SIG-M5 treated with dmso at 0.1 percent for 504 hours (cell line): ENCODE data around the gene SBNO2.

Experiments used
- DNase-seq: peaks from one replicate; lab custom pipeline; 2025; ENCODE audit not compliant: unreplicated experiment; lab: John Stamatoyannopoulos, UW

SBNO2 gene

DNA sequence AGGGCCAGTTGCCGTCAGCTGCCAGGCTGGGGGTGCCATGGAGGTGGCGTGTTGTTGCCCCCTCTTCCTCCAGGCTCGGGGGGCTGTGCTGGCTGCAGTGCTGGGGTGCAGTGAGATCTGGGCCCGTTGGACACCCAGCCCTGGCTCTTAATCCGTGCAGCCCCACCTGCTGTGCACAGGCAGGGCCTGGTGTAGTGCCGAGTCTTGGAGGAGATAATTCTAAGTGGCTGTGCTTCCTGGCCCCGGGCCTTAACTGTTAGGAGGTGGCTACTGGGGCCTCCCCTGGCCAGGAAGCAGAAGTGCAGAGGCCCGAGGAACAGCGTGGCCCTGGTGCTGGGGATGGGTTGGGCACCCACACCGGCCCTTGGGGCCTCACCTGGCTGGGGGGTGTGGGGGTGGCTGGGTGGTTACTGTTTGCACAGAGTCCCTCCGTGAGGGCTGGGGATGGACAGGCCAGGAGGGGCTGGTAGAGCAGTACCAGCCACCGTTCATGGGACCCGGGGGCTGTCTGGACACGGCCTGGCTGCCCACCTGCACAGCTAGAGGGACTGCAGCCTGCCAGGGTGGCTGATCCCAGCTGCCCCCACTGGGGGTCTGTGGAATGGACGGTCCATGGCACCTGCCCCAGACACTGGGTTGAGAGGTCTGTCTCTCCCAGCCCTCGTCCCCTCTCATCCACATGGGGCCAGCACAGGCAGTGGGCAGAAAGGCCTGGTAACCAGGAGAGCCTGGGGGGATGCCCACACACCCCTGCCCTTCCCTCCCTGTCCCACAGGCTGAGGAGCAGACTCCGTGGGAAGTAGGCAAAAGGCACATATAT, 67.0 kb downstream of the SBNO2 start:
- DNase-seq, result no peak

DNA sequence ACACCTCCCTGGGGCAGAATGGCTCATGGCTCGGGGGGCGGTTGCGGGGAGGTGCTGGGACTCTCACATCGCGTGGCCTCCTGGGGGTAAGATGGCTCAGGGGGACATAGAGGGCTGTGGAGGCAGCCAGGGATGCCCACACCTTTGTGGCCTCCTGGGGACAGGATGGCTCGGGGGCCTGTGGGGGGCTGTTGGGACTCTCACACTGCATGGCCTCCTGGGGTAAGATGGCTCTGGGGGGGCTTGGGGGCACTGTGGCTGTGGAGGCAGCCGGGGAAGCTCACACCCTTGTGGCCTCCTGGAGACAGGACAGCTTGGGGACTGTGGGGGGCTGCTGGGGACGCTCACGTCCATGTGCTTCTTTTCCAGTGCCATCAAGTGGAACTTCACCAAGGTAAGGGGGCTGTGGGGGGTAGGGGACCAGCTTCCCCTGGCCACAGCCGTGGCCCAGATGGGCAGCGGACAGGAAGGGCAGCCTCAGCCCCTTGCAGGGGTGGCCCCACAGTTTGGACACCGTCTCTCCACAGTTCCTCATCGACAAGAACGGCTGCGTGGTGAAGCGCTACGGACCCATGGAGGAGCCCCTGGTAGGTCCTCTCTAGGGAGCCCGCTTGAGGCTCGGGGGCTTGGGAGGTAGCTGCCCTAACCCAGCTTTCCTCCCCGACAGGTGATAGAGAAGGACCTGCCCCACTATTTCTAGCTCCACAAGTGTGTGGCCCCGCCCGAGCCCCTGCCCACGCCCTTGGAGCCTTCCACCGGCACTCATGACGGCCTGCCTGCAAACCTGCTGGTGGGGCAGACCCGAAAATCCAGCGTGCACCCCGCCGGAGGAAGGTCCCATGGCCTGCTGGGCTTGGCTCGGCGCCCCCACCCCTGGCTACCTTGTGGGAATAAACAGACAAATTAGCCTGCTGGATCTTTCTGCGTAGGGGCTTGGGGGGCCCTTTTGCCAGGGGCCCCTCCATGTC, 67.9 kb downstream of the SBNO2 start:
- no peak for DNase-seq

DNA sequence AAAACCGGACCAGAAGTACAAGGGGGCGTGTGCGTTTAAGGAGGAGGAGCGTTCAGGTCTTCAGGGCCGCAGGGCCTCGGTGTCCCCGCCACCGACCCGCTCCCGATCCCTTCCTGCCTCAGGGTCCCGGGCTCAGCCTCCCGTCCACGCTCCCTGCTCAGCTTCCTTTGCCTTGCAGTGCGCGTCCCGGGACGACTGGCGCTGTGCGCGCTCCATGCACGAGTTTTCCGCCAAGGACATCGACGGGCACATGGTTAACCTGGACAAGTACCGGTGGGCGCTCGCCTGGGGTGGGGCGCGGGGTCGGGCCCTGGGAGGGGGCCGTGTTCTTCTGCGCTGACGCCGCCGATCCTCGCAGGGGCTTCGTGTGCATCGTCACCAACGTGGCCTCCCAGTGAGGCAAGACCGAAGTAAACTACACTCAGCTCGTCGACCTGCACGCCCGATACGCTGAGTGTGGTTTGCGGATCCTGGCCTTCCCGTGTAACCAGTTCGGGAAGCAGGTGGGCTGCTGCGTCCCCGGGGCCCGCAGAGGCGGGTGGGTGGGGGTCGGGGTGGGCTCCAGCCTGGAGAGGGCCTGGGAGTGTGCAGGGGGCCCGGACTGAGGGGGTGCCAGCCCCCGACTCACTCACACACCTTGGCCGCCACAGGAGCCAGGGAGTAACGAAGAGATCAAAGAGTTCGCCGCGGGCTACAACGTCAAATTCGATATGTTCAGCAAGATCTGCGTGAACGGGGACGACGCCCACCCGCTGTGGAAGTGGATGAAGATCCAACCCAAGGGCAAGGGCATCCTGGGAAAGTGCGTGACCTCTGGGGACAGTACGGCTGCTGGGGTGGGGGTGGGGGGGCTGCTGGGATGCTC, 68.8 kb downstream of the SBNO2 start:
- DNase-seq, result no peak

DNA sequence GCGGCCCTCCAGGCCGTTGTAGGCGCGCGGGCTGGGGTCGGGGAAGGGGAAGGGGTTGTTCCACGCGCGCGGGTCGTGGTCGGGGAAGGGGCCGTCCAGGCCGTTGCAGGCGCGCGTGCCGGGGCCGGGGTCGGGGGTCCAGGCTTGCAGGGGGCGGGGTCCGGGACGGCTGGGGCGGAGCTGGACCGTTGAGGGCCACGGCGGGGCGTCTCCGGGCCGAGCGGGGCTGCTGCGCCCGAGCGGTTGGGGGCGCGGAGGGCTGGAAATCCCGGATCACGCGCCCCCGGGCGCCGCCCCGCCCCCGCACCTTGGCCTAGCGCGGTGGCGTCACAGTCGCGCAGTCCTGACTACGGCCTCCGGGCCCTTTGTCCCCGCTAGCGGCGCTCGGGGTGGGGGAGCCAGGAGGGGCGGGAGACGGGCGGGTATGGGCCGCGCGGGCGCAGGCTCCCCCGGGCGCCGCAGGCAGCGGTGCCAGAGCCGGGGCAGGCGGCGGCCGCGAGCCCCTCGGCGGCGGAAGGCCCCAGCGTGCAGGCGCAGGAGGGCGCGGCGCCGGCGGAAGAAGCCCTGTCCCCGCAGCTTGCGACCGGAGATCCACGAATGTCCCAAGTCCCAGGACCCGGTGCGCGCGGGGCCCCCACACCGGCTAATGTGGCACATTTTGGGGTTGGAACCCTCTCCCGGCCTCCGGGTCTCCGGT, 69.6 kb downstream of the SBNO2 start:
- peak; percentile 44 for DNase-seq

DNA sequence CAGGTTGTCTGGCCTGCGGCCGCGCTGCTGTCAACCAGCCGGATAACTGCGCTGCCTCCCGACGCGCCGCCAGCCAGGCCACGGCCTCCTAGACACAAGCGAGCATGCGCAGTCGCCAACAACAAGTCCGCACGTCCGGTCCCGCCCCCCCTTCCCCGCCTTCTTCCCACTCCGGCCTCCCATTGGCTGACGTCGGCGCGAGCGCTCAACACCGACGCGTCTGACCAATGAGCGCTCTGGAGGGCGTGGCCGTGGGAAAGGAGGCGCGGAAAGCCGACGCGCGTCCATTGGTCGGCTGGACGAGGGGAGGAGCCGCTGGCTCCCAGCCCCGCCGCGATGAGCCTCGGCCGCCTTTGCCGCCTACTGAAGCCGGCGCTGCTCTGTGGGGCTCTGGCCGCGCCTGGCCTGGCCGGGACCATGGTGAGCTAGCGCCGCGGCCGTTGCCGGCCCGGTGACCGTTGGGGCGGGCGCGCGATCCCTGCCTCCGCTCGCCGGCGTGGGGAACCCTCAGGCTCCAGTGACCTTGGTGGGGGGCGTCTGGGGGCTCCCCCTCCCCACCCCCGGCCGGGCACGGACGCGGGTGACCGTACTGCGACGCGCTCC, 70.3 kb downstream of the SBNO2 start, which contains the start of gene GPX4:
Gene GPX4 (plus strand): TSS at position 287 of the 603 bp plus-strand sequence. CDS start 50 bp downstream, at position 337.
- peak; percentile 92 for DNase-seq

DNA sequence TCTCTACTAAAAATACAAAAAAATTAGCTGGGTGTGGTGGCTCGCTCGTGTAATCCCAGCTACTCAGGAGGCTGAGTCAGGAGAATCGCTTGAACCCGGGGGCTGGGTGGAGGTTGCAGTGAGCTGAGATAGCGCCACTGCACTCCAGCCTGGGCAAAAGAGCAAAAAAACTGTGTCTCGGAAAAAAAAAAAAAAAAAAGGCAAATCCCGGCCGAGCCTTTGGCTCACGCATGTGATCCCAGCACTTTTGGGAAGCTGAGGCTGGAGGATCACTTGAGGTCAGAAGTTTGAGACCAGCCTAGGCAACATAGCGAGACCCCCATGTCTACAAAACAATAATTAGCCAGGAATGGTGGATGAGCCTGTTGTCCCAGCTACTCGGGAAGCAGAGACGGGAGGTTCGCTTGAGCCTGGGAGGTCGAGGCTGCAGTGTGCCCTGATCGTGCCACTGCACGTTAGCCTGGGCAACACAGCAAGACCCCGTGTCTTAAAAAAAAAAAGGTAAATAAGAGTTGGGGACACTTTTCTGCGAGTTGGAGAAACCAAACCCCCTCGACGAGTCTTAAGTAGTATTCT, 70.8 kb downstream of the SBNO2 start:
- no peak for DNase-seq

DNA sequence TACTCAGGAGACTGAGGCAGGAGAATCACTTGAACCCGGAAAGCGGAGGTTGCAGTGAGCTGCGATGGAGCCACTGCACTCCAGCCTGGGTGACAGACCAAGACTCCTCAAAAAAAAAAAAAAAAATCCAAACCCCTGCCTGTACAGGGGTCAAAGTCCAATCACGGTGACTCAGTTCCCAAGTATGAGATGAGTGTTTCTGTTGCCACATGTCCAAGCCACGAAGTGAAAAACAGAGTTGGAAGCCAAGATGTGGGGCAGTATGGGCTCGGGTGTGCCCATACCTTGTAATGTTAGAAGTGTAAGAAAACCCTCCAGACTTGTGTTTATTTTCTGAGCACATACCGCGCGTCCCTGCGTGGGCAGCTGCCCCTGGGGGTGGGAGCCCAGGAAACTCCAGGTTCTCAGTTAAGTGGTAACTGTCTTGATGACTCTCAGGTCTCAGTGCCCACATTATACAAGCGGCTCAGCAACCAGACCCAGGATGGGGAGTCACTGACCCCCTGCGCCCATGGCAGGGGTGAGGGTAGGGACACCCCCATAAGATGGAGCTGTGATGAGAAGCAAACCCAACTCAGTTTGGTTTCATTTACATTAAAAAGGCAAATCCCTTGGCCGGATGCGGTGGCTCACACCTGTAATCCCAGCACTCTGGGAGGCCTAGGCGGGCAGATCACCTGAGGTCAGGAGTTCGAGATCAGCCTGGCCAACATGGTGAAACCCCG, 71.5 kb downstream of the SBNO2 start:
- DNase-seq, result peak; percentile 40

DNA sequence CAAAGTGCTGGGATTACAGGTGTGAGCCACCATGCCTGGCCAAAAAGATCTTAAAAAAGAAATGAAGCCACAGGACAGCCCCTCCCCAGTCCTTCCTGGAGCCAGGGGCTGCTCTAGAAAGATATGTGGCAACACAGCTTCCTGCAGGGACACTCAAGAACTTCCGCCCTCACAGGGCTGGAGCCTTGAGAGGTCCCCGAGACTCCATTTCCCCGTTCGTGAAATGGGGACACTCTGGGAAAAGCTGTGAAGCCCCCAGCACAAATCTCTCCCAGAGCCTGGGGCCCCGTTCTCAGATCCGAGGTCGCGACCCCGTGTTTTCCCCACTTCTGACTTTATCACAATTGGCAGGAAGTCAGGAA, 72.8 kb downstream of the SBNO2 start:
- peak; percentile 63 for DNase-seq

DNA sequence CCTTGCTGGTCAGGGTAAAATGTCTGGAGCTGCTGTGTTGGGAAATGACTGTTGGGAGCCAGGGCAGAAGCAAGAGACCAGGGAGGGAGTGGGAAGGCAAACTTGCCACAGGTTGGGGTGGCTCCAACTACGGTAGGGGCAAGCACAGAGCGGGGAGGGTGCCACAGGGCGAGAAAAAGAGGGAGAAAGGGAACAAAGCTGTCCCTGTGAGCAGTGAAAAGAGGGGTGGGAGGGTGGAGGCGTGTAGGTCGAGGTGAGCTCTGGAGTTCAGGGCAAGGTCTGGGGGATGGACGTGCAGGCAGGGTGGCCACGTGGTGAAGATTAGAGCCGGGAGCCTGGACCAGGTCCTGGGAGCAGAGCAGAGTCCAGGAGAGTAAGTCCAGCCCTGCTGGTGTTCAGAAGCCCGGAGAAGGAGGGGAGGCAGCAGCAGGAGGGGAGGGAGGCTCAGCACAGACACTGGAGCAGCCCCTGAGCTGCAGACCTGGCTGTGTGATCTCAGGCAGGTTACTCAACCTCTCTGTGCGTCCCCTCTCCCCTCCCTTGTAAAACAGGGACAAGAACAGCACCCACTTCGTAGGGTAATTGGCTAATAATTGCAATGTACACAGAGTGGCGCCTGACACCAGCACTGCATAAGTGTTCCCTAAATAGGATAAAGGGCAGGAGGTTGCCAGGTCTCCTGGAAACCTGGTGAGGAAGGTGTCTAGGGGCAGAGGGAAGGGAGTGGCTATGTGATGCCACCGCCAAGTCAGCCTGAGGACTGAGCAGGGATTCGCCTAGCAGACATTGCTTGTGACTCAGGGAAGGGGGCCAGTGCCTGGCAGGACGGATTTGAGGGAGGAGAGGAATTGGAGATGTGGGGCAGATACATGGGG, 75.7 kb downstream of the SBNO2 start:
- no peak for DNase-seq

DNA sequence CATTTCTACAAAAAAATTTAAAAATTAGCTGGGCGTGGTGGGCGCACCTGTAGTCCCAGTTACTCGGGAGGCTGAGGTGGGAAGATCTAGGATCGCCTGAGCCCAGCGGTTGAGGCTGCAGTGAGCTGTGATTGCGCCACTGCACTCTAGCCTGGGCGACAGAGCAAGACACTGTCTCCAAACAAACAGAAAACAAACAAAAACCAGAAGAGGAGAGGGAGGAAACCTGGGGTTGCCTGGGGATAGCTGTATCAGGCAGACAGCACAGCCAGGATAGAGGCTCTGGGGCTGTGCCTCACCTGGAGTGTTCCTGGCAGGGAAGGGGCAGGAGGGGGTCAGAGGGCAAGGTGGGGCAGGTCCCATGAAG, 76.3 kb downstream of the SBNO2 start:
- no peak for DNase-seq

DNA sequence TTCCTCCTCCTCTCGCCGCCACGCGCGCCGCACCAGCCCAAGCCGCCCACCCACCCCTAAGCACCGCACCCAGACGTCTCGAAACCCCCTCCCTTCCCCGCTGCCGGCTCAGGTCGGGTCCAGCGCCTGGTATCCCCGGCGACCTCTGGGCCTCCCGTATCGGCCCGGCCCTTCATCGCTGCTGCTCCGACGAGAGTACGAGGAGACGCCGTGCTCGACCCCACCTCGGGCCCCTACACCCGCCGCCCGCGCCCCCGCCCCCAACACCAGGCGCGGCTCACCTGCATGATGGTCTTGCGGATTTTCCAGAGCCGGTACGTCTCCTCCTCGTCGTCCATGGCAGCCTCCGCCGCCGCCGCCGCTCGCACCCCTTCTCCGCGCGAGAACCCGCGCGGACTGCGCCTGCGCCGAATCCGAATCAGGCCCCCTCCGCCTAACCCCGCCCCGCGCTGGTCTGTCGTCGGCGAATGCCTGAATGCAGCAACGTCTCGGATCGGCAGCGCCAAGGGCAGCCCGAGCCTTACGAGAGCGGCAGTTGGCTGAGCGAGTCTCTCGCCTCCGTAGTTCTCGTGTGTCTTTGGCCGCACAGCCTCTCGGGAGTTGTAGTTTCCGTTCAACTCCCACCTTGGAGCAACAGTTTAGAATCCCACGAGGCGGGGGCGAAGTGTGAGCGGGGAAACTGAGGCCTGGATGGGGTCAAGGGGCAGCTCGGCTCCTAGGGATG, 78.9 kb downstream of the SBNO2 start, which contains the start of gene POLR2E:
Gene POLR2E (minus strand): TSS at position 398 of the 724 bp plus-strand sequence. CDS start 60 bp downstream, at position 338.
- DNase-seq, result peak; percentile 93

DNA sequence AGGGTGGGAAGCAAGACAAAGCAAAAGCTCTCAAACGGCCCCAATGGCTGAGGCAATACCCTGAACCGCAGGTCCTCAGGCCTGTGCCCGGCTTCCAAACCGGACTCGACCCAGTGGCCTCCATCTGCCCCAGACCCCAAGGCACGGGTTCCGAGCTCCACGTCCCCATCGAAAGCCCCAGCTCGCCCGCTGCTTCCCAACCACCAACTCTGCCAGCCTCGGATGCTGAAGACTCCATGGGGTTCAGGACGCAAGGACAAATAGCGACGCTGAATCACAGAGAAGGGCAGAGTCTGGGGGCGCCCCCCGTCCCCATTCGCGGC, 79.5 kb downstream of the SBNO2 start:
- no peak for DNase-seq

DNA sequence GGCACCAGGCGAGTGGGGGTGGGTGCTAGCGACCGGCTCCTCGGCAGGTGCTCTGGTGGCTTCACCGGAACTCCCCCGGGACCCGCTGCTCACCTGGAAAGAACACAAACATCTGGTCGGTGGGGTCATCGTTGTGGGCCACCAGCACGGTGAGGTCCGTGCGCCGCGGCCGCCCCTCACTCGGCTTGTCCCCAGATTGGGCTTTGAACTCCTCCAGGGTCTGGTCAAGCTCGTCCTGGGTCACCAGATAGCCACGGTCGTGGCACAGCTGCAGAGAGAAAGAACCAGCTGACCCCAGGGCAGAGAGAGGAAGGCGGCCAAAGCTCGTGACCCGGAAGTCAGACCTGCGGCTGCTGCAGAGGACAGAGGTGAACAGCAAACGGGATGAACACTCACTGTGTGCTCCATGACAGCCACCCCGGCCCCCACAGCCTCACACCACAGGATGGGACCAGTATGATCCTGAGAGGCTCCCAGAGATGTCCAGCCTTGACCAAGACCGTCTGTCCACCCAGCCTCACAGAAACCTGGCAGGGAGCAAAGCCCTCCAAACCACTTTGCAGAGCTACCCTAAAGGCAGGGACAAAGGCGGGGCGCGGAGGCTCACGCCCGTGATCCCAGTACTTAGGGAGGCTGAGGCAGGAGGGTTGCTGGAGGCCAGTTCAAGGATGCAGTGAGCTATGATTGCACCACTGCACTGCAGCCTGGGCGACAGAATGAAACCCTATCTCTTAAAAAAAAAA, 80.1 kb downstream of the SBNO2 start:
- DNase-seq, result no peak

DNA sequence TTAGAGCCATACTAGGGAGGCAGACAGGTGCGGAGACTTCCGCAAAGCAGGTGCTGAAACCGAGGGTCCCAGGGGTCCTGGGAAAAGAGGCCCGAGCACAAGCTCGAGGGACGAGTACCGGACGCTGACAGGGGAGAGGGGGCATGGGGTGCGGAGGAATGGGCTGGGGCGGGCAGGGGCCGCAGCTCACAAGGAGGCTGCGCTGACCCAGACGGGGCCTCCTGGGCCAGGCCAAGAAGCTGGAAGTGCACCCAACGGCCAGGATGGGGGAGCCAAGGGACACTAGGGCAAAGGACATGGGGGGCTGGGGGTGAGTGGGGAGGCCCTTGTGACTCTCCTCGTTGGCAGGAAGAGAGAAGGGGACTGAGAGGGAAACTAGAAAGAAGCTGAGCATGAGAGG, 80.7 kb downstream of the SBNO2 start:
- DNase-seq, result no peak

DNA sequence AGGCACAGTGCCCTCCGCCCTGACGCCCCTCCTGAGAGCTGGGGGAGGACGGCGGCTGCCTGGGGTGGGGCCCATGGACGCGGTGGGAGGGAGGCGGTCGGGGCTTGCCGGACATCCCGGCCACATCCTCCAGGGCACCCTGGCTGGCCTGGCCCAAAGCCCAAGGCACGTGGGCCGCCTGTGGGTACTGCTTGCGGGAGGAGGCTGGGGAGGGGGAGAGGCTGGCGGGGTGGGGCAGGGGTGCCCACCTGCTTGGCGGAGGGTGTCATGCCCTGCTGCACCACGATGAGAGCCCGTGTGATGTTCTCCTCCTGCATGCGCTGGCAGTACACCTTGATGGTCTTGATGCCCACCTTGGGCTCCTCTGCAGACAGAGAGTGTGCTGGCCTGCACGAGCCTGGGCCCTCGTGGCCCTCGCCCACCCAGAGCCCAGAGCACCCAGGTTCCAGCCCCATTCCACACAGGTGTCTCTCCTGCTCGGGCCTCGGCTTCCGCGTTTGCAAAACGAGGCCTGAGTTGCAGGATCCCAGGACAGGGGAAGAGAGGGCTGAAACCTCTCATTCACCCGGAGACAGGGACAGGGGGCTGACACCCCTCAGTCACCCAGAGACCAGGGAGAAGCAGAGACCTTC, 82.4 kb downstream of the SBNO2 start:
- no peak for DNase-seq
